Skin of body (tissue), 2 donors: ENCODE measurements around the gene PPP6R2. TPM values are rescaled to one million over a fixed set of nuclear protein-coding genes. Genes with fewer than 3 reads are reported as not detected.
A peak's percentile ranks its signal among the peaks of the same experiment; 100 is the strongest.

Experiments used
- DNase-seq: peaks from one replicate; lab custom pipeline; 2025; lab: John Stamatoyannopoulos, UW
- total RNA-seq: library from RNA; depleted of rRNA; stranded (reverse); fragments of >200 nt; gene quantifications from one replicate; pipeline ENCODE4 v1.2.3, GENCODE V29; 2014

The PPP6R2 gene
- total RNA-seq, 1 donor from 2014 or later, result 31.5 TPM

GRCh38 chr22:50305923-50306566, 37.1 kb upstream of the PPP6R2 start:
- DNase-seq, result peak; percentile 25

- DNase-seq, result peak; percentile 69
These were observed 36.1 kb upstream of the PPP6R2 start, which contains the start of gene PLXNB2 for GRCh38 chr22:50306753-50307749. Gene PLXNB2, minus strand, starts transcription at chr22:50307646. Its CDS starts 17,062 bp downstream, at chr22:50290584.

GRCh38 chr22:50307890-50308596, 35.1 kb upstream of the PPP6R2 start:
- no peak for DNase-seq

GRCh38 chr22:50308597-50308935, 34.6 kb upstream of the PPP6R2 start:
- peak; percentile 19 for DNase-seq

GRCh38 chr22:50308986-50309600, 34.0 kb upstream of the PPP6R2 start:
- no peak for DNase-seq

- DNase-seq, result no peak
These were observed 33.5 kb upstream of the PPP6R2 start for GRCh38 chr22:50309601-50309991.

GRCh38 chr22:50310031-50310722, 33.0 kb upstream of the PPP6R2 start:
- no peak for DNase-seq

- no peak for DNase-seq
These were observed 32.1 kb upstream of the PPP6R2 start for GRCh38 chr22:50310949-50311444.

GRCh38 chr22:50311606-50312351, 31.3 kb upstream of the PPP6R2 start:
- no peak for DNase-seq

GRCh38 chr22:50312371-50312770, 30.8 kb upstream of the PPP6R2 start:
- DNase-seq, result no peak

- no peak for DNase-seq
These were observed 30.1 kb upstream of the PPP6R2 start for GRCh38 chr22:50313021-50313420.

- no peak for DNase-seq
These were observed 29.5 kb upstream of the PPP6R2 start for GRCh38 chr22:50313600-50313999.

GRCh38 chr22:50314081-50314454, 29.1 kb upstream of the PPP6R2 start:
- DNase-seq, result no peak

GRCh38 chr22:50314455-50315288, 28.5 kb upstream of the PPP6R2 start:
- no peak for DNase-seq

GRCh38 chr22:50315289-50316113, 27.6 kb upstream of the PPP6R2 start:
- no peak for DNase-seq

GRCh38 chr22:50316114-50317065, 26.7 kb upstream of the PPP6R2 start:
- DNase-seq, result no peak

- no peak for DNase-seq
These were observed 25.9 kb upstream of the PPP6R2 start for GRCh38 chr22:50317178-50317577.
